Measurements from ENCODE around the gene FRMD5. TPM values are rescaled to one million over a fixed set of nuclear protein-coding genes. Genes with fewer than 3 reads are reported as not detected.

The FRMD5 gene
- total RNA-seq, 3 donors from 2014 or later = 1.8 to 2.3 (median 1.9) TPM

GRCh38 chr15:43928152-43928551, 266.9 kb downstream of the FRMD5 start:
- H3K9me3 ChIP-seq = no peaks in the 10 kb centered on the region
- no peaks in the 10 kb centered on the region for H3K36me3 ChIP-seq (ENCODE audit: low read depth)
- DNase-seq (no peak), ATAC-seq (no peak)
- TF ChIP-seq CTCF (IDR thresholded peaks at IDR 0.05) = no peak
- intact Hi-C loops (cut with DNase I, micrococcal nuclease) = no loop called here
- no peak overlapping the region for H3K4me3 ChIP-seq
- H3K4me1 ChIP-seq (ENCODE audit: low read depth) = no peaks in the 10 kb centered on the region

- no peak for TF ChIP-seq CTCF (IDR thresholded peaks at IDR 0.05)
- intact Hi-C loops (cut with DNase I, micrococcal nuclease) = no loop called here
- no peaks in the 10 kb centered on the region for H3K9me3 ChIP-seq
- ATAC-seq (no peak), DNase-seq (no peak)
- no peak overlapping the region for H3K4me3 ChIP-seq
- no peaks in the 10 kb centered on the region for H3K36me3 ChIP-seq (ENCODE audit: low read depth)
- H3K4me1 ChIP-seq (ENCODE audit: low read depth) = no peaks in the 10 kb centered on the region
These were observed 267.9 kb downstream of the FRMD5 start for GRCh38 chr15:43927203-43927602.

GRCh38 chr15:43923553-43923952, 271.5 kb downstream of the FRMD5 start:
- Histone ChIP-seq H3K4me3 (no peak overlapping the region), H3K36me3 (ENCODE audit: low read depth) (no peaks in the 10 kb centered on the region), H3K9me3 (no peaks in the 10 kb centered on the region), H3K4me1 (ENCODE audit: low read depth) (no peaks in the 10 kb centered on the region)
- intact Hi-C loops (cut with DNase I, micrococcal nuclease) = no loop called here
- no peak for ATAC-seq
- DNase-seq = no peak
- no peak for TF ChIP-seq CTCF (IDR thresholded peaks at IDR 0.05)

GRCh38 chr15:43922021-43922420, 273.1 kb downstream of the FRMD5 start:
- ATAC-seq (no peak), DNase-seq (no peak)
- TF ChIP-seq CTCF (IDR thresholded peaks at IDR 0.05) = no peak
- H3K4me3 ChIP-seq = no peak overlapping the region
- intact Hi-C loops (cut with DNase I, micrococcal nuclease) = no loop called here
- H3K36me3 ChIP-seq (ENCODE audit: low read depth) = no peaks in the 10 kb centered on the region
- no peaks in the 10 kb centered on the region for H3K9me3 ChIP-seq
- H3K4me1 ChIP-seq (ENCODE audit: low read depth) = no peaks in the 10 kb centered on the region

- no peaks in the 10 kb centered on the region for H3K9me3 ChIP-seq
- no peaks in the 10 kb centered on the region for H3K4me1 ChIP-seq (ENCODE audit: low read depth)
- no peaks in the 10 kb centered on the region for H3K36me3 ChIP-seq (ENCODE audit: low read depth)
- DNase-seq (no peak), ATAC-seq (no peak)
- H3K4me3 ChIP-seq = no peak overlapping the region
- intact Hi-C loops (cut with DNase I, micrococcal nuclease) = no loop called here
- TF ChIP-seq CTCF (IDR thresholded peaks at IDR 0.05) = no peak
These were observed 274.3 kb downstream of the FRMD5 start for GRCh38 chr15:43920815-43921214.

- DNase-seq = no peak
- Histone ChIP-seq H3K36me3 (ENCODE audit: low read depth) (no peaks in the 10 kb centered on the region), H3K4me3 (no peak overlapping the region), H3K4me1 (ENCODE audit: low read depth) (no peaks in the 10 kb centered on the region), H3K9me3 (no peaks in the 10 kb centered on the region)
- no peak for ATAC-seq
- no peak for TF ChIP-seq CTCF (IDR thresholded peaks at IDR 0.05)
- intact Hi-C loops (cut with DNase I, micrococcal nuclease) = no loop called here
These were observed 274.8 kb downstream of the FRMD5 start for GRCh38 chr15:43920254-43920600.
